Esophagus squamous epithelium (tissue), 5 donors: Measurements from ENCODE around the gene TBC1D13. TPM values are rescaled to one million over a fixed set of nuclear protein-coding genes. Genes with fewer than 3 reads are reported as not detected.

Source experiments
- DNase-seq: peaks from one replicate; lab custom pipeline; 2025; lab: John Stamatoyannopoulos, UW
- H3K27ac ChIP-seq, 4 donors: fragments of 200-600 bp; sonication (generic); one replicate each; pipeline ENCODE4 v1.5.1; 2016 to 2019; ENCODE audit warnings: mild to moderate bottlenecking in 1 of 4
- H3K27me3 ChIP-seq, 4 donors: fragments of 200-600 bp; sonication (generic); 1 replicate in 3 of 4; 2 replicates in 1 of 4; pipeline versions ENCODE4 v1.5.1 to v1.6.0; 2017 to 2021; ENCODE audit warnings: antibody characterized with exemption in 1 of 4
- H3K36me3 ChIP-seq, 3 donors: fragments of 200-600 bp; sonication (generic); one replicate each; pipeline ENCODE4 v1.5.1; 2016 to 2019
- H3K4me1 ChIP-seq, 3 donors: fragments of 200-600 bp; sonication (generic); one replicate each; pipeline ENCODE4 v1.5.1; 2017 to 2019
- H3K4me3 ChIP-seq, 4 donors: fragments of 200-600 bp; sonication (generic); 1 replicate in 3 of 4; 2 replicates in 1 of 4; pipeline ENCODE4 v1.5.1; 2016 to 2019; ENCODE audit warnings: mild to moderate bottlenecking in 2 of 4, moderate library complexity in 1 of 4
- H3K9me3 ChIP-seq, 3 donors: fragments of 200-600 bp; sonication (generic); one replicate each; pipeline ENCODE4 v1.5.1; 2016 to 2019
- POLR2A ChIP-seq, 4 donors: fragments of 450-650 bp; IDR thresholded peaks; one replicate each; pipeline ENCODE4 v1.6.1; 2017; ENCODE audit warnings: antibody characterized with exemption in 4 of 4, mild to moderate bottlenecking in 4 of 4, moderate library complexity in 3 of 4
- WGBS, 2 donors: methylation state at CpG; one replicate each; pipeline ENCODE4 v1.1.5; 2018; 5-methylcytosine and 5-hydroxymethylcytosine counted together
- intact Hi-C: fragments of 100-400 bp; cut with DNase I; formaldehyde crosslinking; loops from one replicate; pipeline ENCODE4 v1.15.0; 2022
- total RNA-seq, 4 donors: library from RNA; depleted of rRNA; stranded (reverse); fragments of >200 nt; gene quantifications; one replicate each; pipeline ENCODE4 v1.1.0, GENCODE V29; 2016
- TF ChIP-seq, protein P1 (sequence below), 6 experiments: fragments of 450-650 bp in 4 of 6; fragments of 200-600 bp in 2 of 6; sonication (generic) in 2 of 6; IDR thresholded peaks; one replicate each; pipeline ENCODE4 v1.5.1; 2016 to 2019; ENCODE audit warnings: antibody characterized with exemption in 6 of 6, mild to moderate bottlenecking in 4 of 6, moderate library complexity in 4 of 6
- donor health status: DM: yes; HTN: yes; CAD: no.

TBC1D13 gene
- total RNA-seq, 4 donors from 2014 or later: 9.6 to 17.9 (median 16.7) TPM

DNA sequence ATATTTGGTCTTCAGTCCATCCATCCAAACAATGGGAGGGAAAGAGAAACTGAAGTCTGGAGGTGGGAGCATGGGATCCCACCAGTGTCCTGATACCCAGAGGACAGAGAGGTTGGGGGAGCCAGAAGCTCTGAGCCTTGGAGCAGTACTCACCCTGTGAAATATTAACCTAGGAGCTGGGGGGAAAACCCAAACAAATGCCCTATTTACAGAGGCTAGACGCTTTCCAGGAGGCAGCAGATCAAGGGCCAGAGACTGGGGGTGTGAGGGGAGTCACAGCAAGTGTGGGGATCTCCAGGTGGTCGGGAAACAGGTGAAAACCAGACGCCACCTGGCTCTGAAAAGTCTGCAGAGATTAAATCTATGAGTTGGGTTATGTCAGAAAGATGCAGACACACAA is 21.6 kb upstream of the TBC1D13 start:
- intact Hi-C loops: no loop called here
- WGBS, 2 donors: 65 to 72% methylated on average over 3 of the region's 3 CpGs
- TF ChIP-seq POLR2A (IDR thresholded peaks at IDR 0.05): no peak
- TF ChIP-seq, protein P1, sequence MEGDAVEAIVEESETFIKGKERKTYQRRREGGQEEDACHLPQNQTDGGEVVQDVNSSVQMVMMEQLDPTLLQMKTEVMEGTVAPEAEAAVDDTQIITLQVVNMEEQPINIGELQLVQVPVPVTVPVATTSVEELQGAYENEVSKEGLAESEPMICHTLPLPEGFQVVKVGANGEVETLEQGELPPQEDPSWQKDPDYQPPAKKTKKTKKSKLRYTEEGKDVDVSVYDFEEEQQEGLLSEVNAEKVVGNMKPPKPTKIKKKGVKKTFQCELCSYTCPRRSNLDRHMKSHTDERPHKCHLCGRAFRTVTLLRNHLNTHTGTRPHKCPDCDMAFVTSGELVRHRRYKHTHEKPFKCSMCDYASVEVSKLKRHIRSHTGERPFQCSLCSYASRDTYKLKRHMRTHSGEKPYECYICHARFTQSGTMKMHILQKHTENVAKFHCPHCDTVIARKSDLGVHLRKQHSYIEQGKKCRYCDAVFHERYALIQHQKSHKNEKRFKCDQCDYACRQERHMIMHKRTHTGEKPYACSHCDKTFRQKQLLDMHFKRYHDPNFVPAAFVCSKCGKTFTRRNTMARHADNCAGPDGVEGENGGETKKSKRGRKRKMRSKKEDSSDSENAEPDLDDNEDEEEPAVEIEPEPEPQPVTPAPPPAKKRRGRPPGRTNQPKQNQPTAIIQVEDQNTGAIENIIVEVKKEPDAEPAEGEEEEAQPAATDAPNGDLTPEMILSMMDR (IDR thresholded peaks at IDR 0.05): no peak
- no peak overlapping the region for H3K4me3 ChIP-seq
- H3K4me1 ChIP-seq: peaks cover 7 to 28% (median 8%) of the 10 kb centered on the region in 3 donors
- H3K36me3 ChIP-seq: peaks cover 0 to 35% (median 0%) of the 10 kb centered on the region in 3 donors
- H3K27me3 ChIP-seq: no peaks in the 10 kb centered on the region
- H3K9me3 ChIP-seq: no peaks in the 10 kb centered on the region
- no peak for DNase-seq
- H3K27ac ChIP-seq: no peak overlapping the region

DNA sequence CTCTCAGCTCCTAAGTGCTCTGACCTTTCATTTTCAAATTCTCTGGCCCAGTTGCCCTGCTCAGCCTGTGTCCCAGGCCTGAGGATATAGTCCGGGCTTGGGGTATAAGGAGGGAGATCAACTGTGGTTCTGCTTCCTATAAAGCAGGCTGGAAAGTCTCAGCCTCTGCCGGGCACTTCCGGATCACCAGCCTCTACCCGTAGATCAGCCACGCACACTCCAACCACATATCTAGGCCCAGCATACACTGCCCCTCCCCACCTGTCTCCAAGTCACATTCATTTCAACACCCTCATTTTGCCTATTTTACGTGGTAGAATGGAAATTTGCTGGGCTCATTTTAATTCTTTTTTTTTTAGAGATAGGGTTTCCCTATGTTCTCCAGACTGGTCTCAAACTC is 18.4 kb upstream of the TBC1D13 start:
- H3K9me3 ChIP-seq: no peaks in the 10 kb centered on the region
- H3K4me1 ChIP-seq: peaks cover 17 to 37% (median 22%) of the 10 kb centered on the region in 3 donors
- no peaks in the 10 kb centered on the region for H3K27me3 ChIP-seq
- no peak for DNase-seq
- no peak overlapping the region for H3K27ac ChIP-seq
- no peak for TF ChIP-seq POLR2A (IDR thresholded peaks at IDR 0.05)
- TF ChIP-seq, protein P1 (IDR thresholded peaks at IDR 0.05): no peak
- H3K4me3 ChIP-seq: no peak overlapping the region
- 80 to 82% methylated on average over 6 of the region's 6 CpGs for WGBS, 2 donors
- intact Hi-C loops: no loop called here
- H3K36me3 ChIP-seq: peaks cover 0 to 34% (median 0%) of the 10 kb centered on the region in 3 donors

DNA sequence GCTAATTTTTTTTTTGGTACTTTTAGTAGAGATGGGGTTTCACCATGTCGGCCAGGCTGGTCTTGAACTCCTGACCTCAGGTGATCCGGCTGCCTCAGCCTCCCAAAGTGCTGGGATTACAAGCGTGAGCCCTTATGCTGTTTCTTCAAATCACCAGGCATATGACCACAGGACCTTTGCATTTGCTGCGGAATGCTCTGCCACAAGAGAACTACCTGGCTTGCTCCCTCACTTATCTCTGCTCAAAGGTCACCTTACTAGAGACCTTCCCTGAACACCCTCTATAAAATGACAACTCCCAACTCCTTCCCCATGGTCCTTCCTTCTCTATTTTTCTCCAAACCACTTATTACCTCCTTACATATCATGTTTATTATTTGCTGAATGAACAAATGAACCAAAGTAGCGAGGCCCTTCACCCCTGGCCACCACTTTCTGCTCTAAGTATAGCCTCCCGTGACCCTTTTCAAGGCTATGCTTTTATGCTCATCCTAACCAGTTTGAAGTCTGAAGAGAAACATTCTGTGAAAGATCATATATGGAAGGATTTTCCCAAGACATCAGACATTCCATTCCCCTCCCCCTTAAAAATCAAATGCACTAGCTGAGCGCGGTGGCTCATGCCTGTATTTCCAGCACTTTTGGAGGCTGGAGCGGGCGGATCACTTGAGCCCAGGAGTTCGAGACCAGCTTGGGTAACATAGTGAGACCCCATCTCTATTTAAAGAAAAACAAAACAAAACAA is 16.6 kb upstream of the TBC1D13 start:
- TF ChIP-seq, protein P1 (IDR thresholded peaks at IDR 0.05): no peak
- no peak for TF ChIP-seq POLR2A (IDR thresholded peaks at IDR 0.05)
- Histone ChIP-seq H3K9me3 (no peaks in the 10 kb centered on the region), H3K4me1 (peaks cover 17 to 37% (median 22%) of the 10 kb centered on the region in 3 donors), H3K27me3 (no peaks in the 10 kb centered on the region), H3K4me3 (peak overlapping the region; percentile 83 to 99 (median 90)), H3K36me3 (peaks cover 0 to 17% (median 0%) of the 10 kb centered on the region in 3 donors), H3K27ac (peak overlapping the region; percentile 96 to 100 (median 98))
- DNase-seq: no peak
- intact Hi-C loops: no loop called here
- WGBS, 2 donors: 69 to 78% methylated on average over 7 to 11 of the region's 11 CpGs

DNA sequence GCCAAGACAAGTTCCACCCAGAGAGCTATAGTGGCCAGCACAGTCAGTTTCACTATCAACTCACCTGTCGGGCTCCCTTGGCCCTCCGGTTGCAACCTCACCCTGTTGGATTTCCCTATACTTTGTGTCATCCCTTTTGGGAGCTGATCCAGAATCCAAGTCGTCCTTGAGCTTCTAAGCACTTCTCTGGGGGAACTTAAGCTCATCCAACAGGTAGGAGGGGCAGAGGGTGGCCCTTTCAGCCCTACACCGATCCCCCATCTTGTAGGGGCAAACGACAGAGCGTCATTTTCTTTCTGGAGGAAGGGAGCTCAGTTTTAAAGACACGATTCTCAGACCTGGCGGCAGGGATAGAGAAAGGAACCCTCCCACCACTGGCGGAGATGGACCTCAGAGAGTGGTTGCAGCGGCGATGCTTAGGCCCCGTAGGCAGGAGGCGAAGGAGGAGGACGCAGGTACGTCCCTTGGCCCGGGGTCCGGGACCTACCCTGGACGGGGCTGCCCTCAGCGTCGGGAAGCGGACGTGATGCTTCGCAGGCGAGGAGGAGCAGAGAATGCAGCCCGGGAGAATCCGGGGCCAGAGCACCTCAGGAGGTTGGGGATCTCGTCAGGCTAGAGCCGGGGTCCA is 15.8 kb upstream of the TBC1D13 start:
- peaks cover 0 to 13% (median 0%) of the 10 kb centered on the region in 3 donors for H3K36me3 ChIP-seq

More for the DNA sequence above, 15.8 kb upstream of the TBC1D13 start:
- no peaks in the 10 kb centered on the region for H3K27me3 ChIP-seq
- peak overlapping the region; percentile 83 to 99 (median 90) for H3K4me3 ChIP-seq
- 1 to 12% methylated on average over 3 to 23 of the region's 28 CpGs for WGBS, 2 donors
- TF ChIP-seq, protein P1 (IDR thresholded peaks at IDR 0.05): no peak
- no peak for TF ChIP-seq POLR2A (IDR thresholded peaks at IDR 0.05)
- intact Hi-C loops: no loop called here
- peaks cover 17 to 37% (median 22%) of the 10 kb centered on the region in 3 donors for H3K4me1 ChIP-seq
- H3K9me3 ChIP-seq: peaks cover 0 to 3% (median 0%) of the 10 kb centered on the region in 3 donors
- peak overlapping the region; percentile 96 to 100 (median 98) for H3K27ac ChIP-seq
- no peak for DNase-seq
